NCI-H2196 treated with DMSO at 0.1 percent for 48 hours (cell line): ENCODE data around the gene PODXL.
"Not testable (repeated sequence)": the region's sequence is repeated elsewhere in the genome, so short reads cannot be mapped to it uniquely, and the experiment has no call there.

Source experiments
- DNase-seq: peaks from one replicate; lab custom pipeline; 2025; ENCODE audit not compliant: unreplicated experiment; lab: John Stamatoyannopoulos, UW

The PODXL gene

GRCh38 chr7:131495669-131496498, 60.5 kb downstream of the PODXL start:
- no peak for DNase-seq

- no peak for DNase-seq
Observed at GRCh38 chr7:131494182-131494581, 62.2 kb downstream of the PODXL start.

- DNase-seq: no peak
Observed at GRCh38 chr7:131493581-131493980, 62.8 kb downstream of the PODXL start.

GRCh38 chr7:131493081-131493480, 63.3 kb downstream of the PODXL start:
- no peak for DNase-seq

- DNase-seq: no peak
Observed at GRCh38 chr7:131489881-131490280, 66.5 kb downstream of the PODXL start.

GRCh38 chr7:131489196-131489595, 67.2 kb downstream of the PODXL start:
- DNase-seq: no peak

- no peak for DNase-seq
Observed at GRCh38 chr7:131488361-131488760, 68.1 kb downstream of the PODXL start.

- DNase-seq: no peak
Observed at GRCh38 chr7:131487217-131487616, 69.2 kb downstream of the PODXL start.

GRCh38 chr7:131486346-131486745, 70.1 kb downstream of the PODXL start:
- no peak for DNase-seq

- no peak for DNase-seq
Observed at GRCh38 chr7:131483586-131483985, 72.8 kb downstream of the PODXL start.

- no peak for DNase-seq
Observed at GRCh38 chr7:131482800-131483199, 73.6 kb downstream of the PODXL start.

- no peak for DNase-seq
Observed at GRCh38 chr7:131480384-131481315, 75.8 kb downstream of the PODXL start.

GRCh38 chr7:131476740-131477139, 79.7 kb downstream of the PODXL start:
- DNase-seq: no peak

GRCh38 chr7:131471250-131472004, 85.0 kb downstream of the PODXL start:
- DNase-seq: no peak

- DNase-seq: no peak
Observed at GRCh38 chr7:131467788-131468187, 88.6 kb downstream of the PODXL start.

- DNase-seq: no peak
Observed at GRCh38 chr7:131466735-131467365, 89.6 kb downstream of the PODXL start.

- DNase-seq: not testable (repeated sequence)
Observed at GRCh38 chr7:131462715-131463114, 93.7 kb downstream of the PODXL start.

GRCh38 chr7:131462059-131462458, 94.4 kb downstream of the PODXL start:
- DNase-seq: no peak

- DNase-seq: no peak
Observed at GRCh38 chr7:131459256-131459655, 97.2 kb downstream of the PODXL start.

GRCh38 chr7:131456338-131456737, 100.1 kb downstream of the PODXL start:
- no peak for DNase-seq

- no peak for DNase-seq
Observed at GRCh38 chr7:131455546-131455945, 100.9 kb downstream of the PODXL start.
